Liver (tissue), 9 donors: ENCODE data around the gene EVX1. TPM values are rescaled to one million over a fixed set of nuclear protein-coding genes. Genes with fewer than 3 reads are reported as not detected.

Source experiments
- DNase-seq: peaks from one replicate; pipeline ENCODE4 v3.0.0-alpha.2; 2017; ENCODE audit warnings: low spot score
- H3K27ac ChIP-seq, 2 donors: one replicate each; pipeline ENCODE4 v1.7.0; 2013; ENCODE audit warnings: inconsistent platforms in 2 of 2, low read length in 2 of 2, control low read depth in 1 of 2, low read depth in 1 of 2, mild to moderate bottlenecking in 1 of 2
- H3K27me3 ChIP-seq, 4 donors: one replicate each; pipeline versions ENCODE4 v1.6.1 to v1.7.0; 2013; ENCODE audit warnings: low read length in 3 of 4, inconsistent platforms in 1 of 4, mild to moderate bottlenecking in 1 of 4, moderate library complexity in 1 of 4; ENCODE audit not compliant: control insufficient read depth in 4 of 4, insufficient read depth in 4 of 4
- H3K36me3 ChIP-seq, 4 donors: one replicate each; pipeline versions ENCODE4 v1.6.1 to v1.7.0; 2013; ENCODE audit warnings: low read length in 3 of 4, mild to moderate bottlenecking in 3 of 4, low read depth in 1 of 4, moderate library complexity in 1 of 4; ENCODE audit not compliant: control insufficient read depth in 4 of 4, insufficient read depth in 3 of 4
- H3K4me1 ChIP-seq, 4 donors: one replicate each; pipeline versions ENCODE4 v1.6.1 to v1.7.0; 2013; ENCODE audit warnings: low read length in 3 of 4, mild to moderate bottlenecking in 3 of 4, moderate library complexity in 1 of 4; ENCODE audit not compliant: control insufficient read depth in 4 of 4, insufficient read depth in 4 of 4
- H3K4me3 ChIP-seq, 3 donors: one replicate each; pipeline versions ENCODE4 v1.6.1 to v1.7.0; 2013; ENCODE audit warnings: low read length in 3 of 3, control low read depth in 1 of 3, low read depth in 1 of 3, mild to moderate bottlenecking in 1 of 3
- H3K9ac ChIP-seq, 2 donors: one replicate each; pipeline ENCODE4 v1.7.0; 2013; ENCODE audit warnings: low read length in 2 of 2, mild to moderate bottlenecking in 2 of 2, moderate library complexity in 2 of 2, control low read depth in 1 of 2, low read depth in 1 of 2
- H3K9me3 ChIP-seq, 4 donors: one replicate each; pipeline versions ENCODE4 v1.6.1 to v1.7.0; 2013; ENCODE audit warnings: low read length in 3 of 4; ENCODE audit not compliant: control insufficient read depth in 4 of 4
- ATF3 ChIP-seq: IDR thresholded peaks from 2 replicates; pipeline ENCODE4 v1.6.1; 2016; ENCODE audit warnings: antibody characterized with exemption
- CTCF ChIP-seq: fragments of 150-350 bp; IDR thresholded peaks from 2 replicates; pipeline ENCODE4 v1.5.1; 2017; ENCODE audit warnings: improper control_type of control experiment, low read depth, low read length; ENCODE audit not compliant: missing input control
- EGR1 ChIP-seq, 2 donors: IDR thresholded peaks; 2 replicates each; pipeline ENCODE4 v1.6.1; 2016 to 2018; ENCODE audit warnings: antibody characterized with exemption in 2 of 2, low read depth in 2 of 2
- FOXA1 ChIP-seq: IDR thresholded peaks from 2 replicates; pipeline ENCODE4 v1.6.1; 2016; ENCODE audit warnings: antibody characterized with exemption
- FOXA2 ChIP-seq: IDR thresholded peaks from 2 replicates; pipeline ENCODE4 v1.6.1; 2016; ENCODE audit warnings: antibody characterized with exemption
- GABPA ChIP-seq, 2 donors: IDR thresholded peaks in 1 of 2; conservative IDR thresholded peaks in 1 of 2; 2 replicates each; pipeline ENCODE4 v1.6.1; 2016; ENCODE audit warnings: antibody characterized with exemption in 2 of 2, mild to moderate bottlenecking in 1 of 2, moderate library complexity in 1 of 2
- HNF4G ChIP-seq: IDR thresholded peaks from 2 replicates; pipeline ENCODE4 v1.6.1; 2016; ENCODE audit warnings: antibody characterized with exemption
- JUND ChIP-seq, 2 donors: IDR thresholded peaks; 2 replicates each; pipeline ENCODE4 v1.6.1; 2016; ENCODE audit warnings: antibody characterized with exemption in 2 of 2
- MAX ChIP-seq: IDR thresholded peaks from 2 replicates; pipeline ENCODE4 v1.6.1; 2016; ENCODE audit warnings: antibody characterized with exemption
- RAD21 ChIP-seq, 2 donors: IDR thresholded peaks; 2 replicates each; pipeline ENCODE4 v1.6.1; 2016; ENCODE audit warnings: antibody characterized with exemption in 2 of 2, mild to moderate bottlenecking in 2 of 2
- REST ChIP-seq: IDR thresholded peaks from 2 replicates; pipeline ENCODE4 v1.6.1; 2016; ENCODE audit warnings: antibody characterized with exemption, mild to moderate bottlenecking
- RXRA ChIP-seq, 2 donors: IDR thresholded peaks; 2 replicates each; pipeline ENCODE4 v1.6.1; 2017 to 2018; ENCODE audit warnings: antibody characterized with exemption in 2 of 2, mild to moderate bottlenecking in 1 of 2
- SP1 ChIP-seq: IDR thresholded peaks from 2 replicates; pipeline ENCODE4 v1.6.1; 2018; ENCODE audit warnings: antibody characterized with exemption, mild to moderate bottlenecking
- TAF1 ChIP-seq: conservative IDR thresholded peaks from 2 replicates; pipeline ENCODE4 v1.6.1; 2016; ENCODE audit warnings: antibody characterized with exemption, mild to moderate bottlenecking
- YY1 ChIP-seq: IDR thresholded peaks from 2 replicates; pipeline ENCODE4 v1.6.1; 2016; ENCODE audit warnings: antibody characterized with exemption, mild to moderate bottlenecking
- ZBTB33 ChIP-seq: IDR thresholded peaks from 2 replicates; pipeline ENCODE4 v1.6.1; 2016; ENCODE audit warnings: antibody characterized with exemption
- WGBS: extraction: QIAGEN DNeasy Blood & Tissue Kit; methylation state at CpG from one replicate; pipeline ENCODE4 v1.1.7; 2013; 5-methylcytosine and 5-hydroxymethylcytosine counted together
- polyA plus RNA-seq, 2 donors: library from polyadenylated mRNA; stranded (reverse) in 1 of 2; unstranded in 1 of 2; fragments of 200-250 nt in 1 of 2; fragments of >200 nt in 1 of 2; fragmentation: Nextera tagmentation in 1 of 2; extraction: Ambion mirVana in 1 of 2; gene quantifications; one replicate each; pipeline versions ENCODE4 v1.2.1 to v1.2.3, GENCODE V29; 2013 to 2015
- total RNA-seq, 2 donors: library from RNA; depleted of rRNA; stranded (reverse); fragments of >200 nt; gene quantifications; one replicate each; pipeline ENCODE4 v1.2.3, GENCODE V29; 2014
- donor health status: healthy.
- donor health status: healthy.
- donor health status: healthy.
- donor health status: healthy.
- donor health status: healthy.

EVX1 gene
- total and polyA plus RNA-seq, 4 donors: not detected

- 7% methylated on average over 18 of the region's 18 CpGs for WGBS
- Histone ChIP-seq H3K4me3 (no peak overlapping the region), H3K9ac (no peak overlapping the region), H3K4me1 (peaks cover 9 to 27% (median 16%) of the 10 kb centered on the region in 4 donors), H3K9me3 (no peaks in the 10 kb centered on the region), H3K36me3 (no peaks in the 10 kb centered on the region), H3K27me3 (peaks cover 4 to 27% (median 19%) of the 10 kb centered on the region in 4 donors), H3K27ac (no peak overlapping the region)
- no peak for DNase-seq
- TF ChIP-seq TAF1 (no peak), RAD21 (IDR thresholded peaks at IDR 0.05) (no peak), HNF4G (no peak), ATF3 (no peak), SP1 (no peak), ZBTB33 (no peak), YY1 (no peak), FOXA1 (no peak), MAX (no peak), REST (no peak), RXRA (IDR thresholded peaks at IDR 0.05) (no peak), JUND (IDR thresholded peaks at IDR 0.05) (no peak), CTCF (no peak), FOXA2 (no peak), GABPA (IDR thresholded peaks at IDR 0.05 in 1 of 2, conservative IDR thresholded peaks at IDR 0.05 in 1 of 2) (no peak), EGR1 (IDR thresholded peaks at IDR 0.05; ENCODE audit: low read depth in 2 of 2) (no peak)
Measured at GRCh38 chr7:27240015-27240731, 2.4 kb upstream of the EVX1 start.
